MG63 (cell line): ENCODE results near the gene HENMT1. TPM values are rescaled to one million over a fixed set of nuclear protein-coding genes. Genes with fewer than 3 reads are reported as not detected.
"Not testable (repeated sequence)": the region's sequence is repeated elsewhere in the genome, so short reads cannot be mapped to it uniquely, and the experiment has no call there.

Experiments
- DNase-seq: peaks from one replicate; pipeline ENCODE4 v3.0.0-alpha.2; 2020
- H3K27me3 ChIP-seq: fragments of 250-450 bp; sonication (Bioruptor Pico); 2 replicates; pipeline ENCODE4 v1.5.1; 2020; ENCODE audit warnings: mild to moderate bottlenecking, moderate library complexity
- H3K36me3 ChIP-seq: fragments of 250-450 bp; sonication (Bioruptor Pico); 2 replicates; pipeline ENCODE4 v1.5.1; 2020; ENCODE audit warnings: mild to moderate bottlenecking, moderate library complexity
- H3K4me3 ChIP-seq: fragments of 250-450 bp; sonication (Bioruptor Pico); 2 replicates; pipeline ENCODE4 v1.5.1; 2020; ENCODE audit warnings: mild to moderate bottlenecking, moderate library complexity
- H3K9me3 ChIP-seq: fragments of 250-450 bp; sonication (Bioruptor Pico); 2 replicates; pipeline ENCODE4 v1.5.1; 2020; ENCODE audit warnings: mild to moderate bottlenecking, moderate library complexity
- total RNA-seq: library from RNA; depleted of rRNA; stranded (reverse); fragments of >200 nt; shearing (Covaris generic); gene quantifications from 2 replicates; pipeline ENCODE4 v1.2.3, GENCODE V29; 2014; ENCODE audit warnings: low replicate concordance

Gene HENMT1
- total RNA-seq, 1 experiment from 2014 or later = 12.3 TPM

DNA sequence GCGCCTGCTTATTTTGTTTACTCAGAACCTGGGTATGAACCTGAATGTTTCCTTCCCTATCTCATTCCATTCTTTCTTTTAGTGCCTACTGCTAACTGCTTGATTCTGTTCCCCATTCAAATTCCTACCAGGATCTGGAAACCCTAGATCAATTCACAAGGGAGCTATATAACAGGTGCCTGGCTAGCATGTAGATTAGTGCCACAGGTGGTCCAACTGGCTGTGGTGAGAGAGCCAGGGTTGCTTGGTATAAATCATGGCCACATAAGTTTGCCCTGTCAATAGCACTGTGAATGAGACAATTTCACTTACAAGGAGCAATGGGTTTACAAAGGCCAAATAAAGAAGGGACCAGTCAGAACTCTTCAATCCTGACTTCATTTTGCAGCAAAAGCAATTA lies 24.6 kb upstream of the HENMT1 start:
- 0 out of 2 replicates have a peak, but pooled peaks cover 2% of the 10 kb centered on the region for H3K27me3 ChIP-seq
- no peaks in the 10 kb centered on the region for H3K9me3 ChIP-seq
- no peak for DNase-seq
- H3K36me3 ChIP-seq = no peaks in the 10 kb centered on the region
- no peak overlapping the region for H3K4me3 ChIP-seq

DNA sequence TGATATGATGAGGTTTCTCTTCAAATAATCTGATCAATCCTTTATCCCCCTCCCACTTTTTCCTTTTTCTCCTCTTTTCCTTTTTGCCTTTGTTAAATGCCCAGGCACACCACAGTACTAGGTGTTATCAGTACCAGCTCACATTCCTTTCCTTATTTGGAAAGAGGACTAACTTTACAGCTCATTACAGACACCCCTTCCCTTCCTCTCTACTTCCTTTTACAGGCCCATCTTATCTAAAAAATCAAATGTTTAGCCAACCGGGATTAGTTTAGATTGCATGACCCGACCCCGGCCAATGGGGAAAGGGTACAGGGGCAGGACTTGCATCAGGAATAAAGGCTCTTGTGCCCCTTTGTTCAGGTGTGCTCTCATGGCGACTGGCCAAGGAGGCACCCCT lies 20.8 kb upstream of the HENMT1 start:
- H3K36me3 ChIP-seq, H3K9me3 ChIP-seq, DNase-seq, H3K27me3 ChIP-seq, H3K4me3 ChIP-seq: not testable (repeated sequence)

DNA sequence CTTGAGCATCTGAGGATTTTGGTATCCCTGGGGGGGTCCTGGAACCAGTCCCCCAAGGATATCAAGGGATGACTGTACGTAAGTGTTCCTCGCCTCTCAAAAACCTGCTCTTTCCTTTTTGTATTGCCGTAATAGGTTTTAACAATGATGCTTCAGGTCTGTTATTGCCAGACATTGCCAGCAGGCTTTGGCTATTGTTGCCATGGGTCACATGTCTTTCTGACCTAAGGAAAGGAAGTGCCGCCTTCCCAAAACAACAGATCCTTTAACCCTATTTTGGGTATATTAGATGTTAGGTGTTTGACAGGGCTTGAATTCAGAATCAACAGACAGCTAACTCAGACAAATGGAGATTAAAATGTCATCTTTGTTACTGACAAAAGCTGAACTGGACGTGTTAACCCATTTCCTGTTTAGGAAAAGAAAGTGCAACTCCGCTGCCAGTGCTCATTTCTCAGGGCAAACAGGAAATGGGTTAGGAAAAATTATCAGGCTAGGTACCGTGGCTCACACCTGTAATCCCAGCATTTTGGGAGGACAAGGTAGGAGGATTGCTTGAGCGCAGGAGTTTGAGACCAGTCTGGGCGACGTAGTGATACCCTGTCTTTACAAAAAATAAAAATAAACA lies 18.8 kb upstream of the HENMT1 start:
- DNase-seq = no peak
- no peak overlapping the region for H3K4me3 ChIP-seq
- H3K36me3 ChIP-seq = no peaks in the 10 kb centered on the region
- no peaks in the 10 kb centered on the region for H3K9me3 ChIP-seq
- no peaks in the 10 kb centered on the region for H3K27me3 ChIP-seq

- Histone ChIP-seq H3K9me3 (no peaks in the 10 kb centered on the region), H3K4me3 (no peak overlapping the region), H3K27me3 (no peaks in the 10 kb centered on the region), H3K36me3 (no peaks in the 10 kb centered on the region)
- DNase-seq = no peak
These were observed 17.8 kb upstream of the HENMT1 start for GRCh38 chr1:108678706-108679105.

DNA sequence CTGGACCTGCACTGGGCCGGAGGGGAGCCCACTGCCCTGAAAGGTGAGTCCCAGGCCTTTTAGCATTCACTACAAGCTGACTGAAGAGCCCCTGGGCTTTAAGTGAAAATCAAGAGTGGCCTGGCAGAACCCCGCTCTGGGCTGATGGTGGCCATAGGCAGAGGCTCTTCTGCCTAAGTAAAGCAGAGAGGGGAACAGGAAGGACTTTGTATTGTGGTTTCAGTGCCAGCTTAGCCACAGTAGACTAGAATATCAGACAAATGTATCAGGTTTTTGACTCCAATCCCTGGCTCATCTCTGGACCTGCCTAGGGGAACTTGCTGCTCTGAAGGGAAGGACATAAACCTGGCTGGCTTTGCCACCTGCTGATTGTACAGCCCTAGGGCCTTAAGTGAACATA lies 10.2 kb upstream of the HENMT1 start:
- Histone ChIP-seq H3K4me3 (no peak overlapping the region), H3K36me3 (no peaks in the 10 kb centered on the region), H3K27me3 (no peaks in the 10 kb centered on the region), H3K9me3 (0 out of 2 replicates have a peak, but pooled peaks cover 6% of the 10 kb centered on the region)
- DNase-seq = no peak

DNA sequence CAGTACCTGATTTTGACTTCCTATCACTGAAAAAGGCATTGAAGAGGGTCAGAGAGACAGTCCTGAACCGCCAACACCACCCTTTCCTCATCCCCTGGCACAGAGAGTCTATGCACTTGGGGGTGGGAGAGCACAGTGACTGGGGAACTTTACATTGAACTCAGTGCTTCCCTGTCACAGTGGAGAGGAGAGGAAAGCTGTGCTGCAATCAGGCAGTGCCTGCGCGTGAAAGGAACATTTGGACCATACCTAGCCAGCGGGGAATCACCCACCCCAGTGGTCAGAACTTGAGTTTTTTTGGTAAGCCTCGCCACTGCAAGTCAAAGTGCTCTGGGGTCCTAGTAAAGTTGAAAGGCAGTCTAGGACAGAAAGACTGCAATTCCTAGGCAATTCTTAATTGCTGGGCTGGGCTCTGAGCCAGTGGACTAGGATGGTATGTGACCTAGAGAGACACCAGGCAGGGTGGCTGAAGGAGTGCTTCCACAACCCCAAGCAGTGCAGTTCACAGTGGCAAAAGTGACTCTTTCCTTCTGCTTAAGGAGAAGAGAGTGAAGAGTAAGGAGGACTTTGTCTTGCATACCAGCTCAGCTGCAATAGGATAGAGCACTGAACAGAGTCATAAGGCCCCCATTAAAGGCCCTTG lies 9.4 kb upstream of the HENMT1 start:
- DNase-seq = no peak
- Histone ChIP-seq H3K36me3 (no peaks in the 10 kb centered on the region), H3K9me3 (0 out of 2 replicates have a peak, but pooled peaks cover 6% of the 10 kb centered on the region), H3K4me3 (no peak overlapping the region), H3K27me3 (no peaks in the 10 kb centered on the region)

DNA sequence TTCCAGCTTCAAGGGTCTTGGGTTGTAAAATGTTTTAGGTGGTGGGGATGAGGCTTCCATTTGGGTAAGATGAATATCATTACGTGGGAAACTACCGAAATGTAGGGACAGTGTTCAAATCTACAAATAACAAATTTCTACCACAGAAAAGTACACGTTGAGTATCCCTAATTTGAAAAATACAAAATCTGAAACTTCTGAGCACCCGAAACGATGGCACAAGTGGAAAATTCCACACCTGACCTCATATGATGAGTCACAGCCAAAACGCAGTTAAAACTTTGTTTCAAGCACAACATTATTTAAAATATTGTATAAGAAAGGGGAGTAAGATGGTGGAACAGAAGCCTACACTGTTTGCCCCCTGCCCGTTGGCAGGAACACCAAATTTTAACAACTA lies 8.8 kb upstream of the HENMT1 start:
- Histone ChIP-seq H3K4me3 (no peak overlapping the region), H3K27me3 (no peaks in the 10 kb centered on the region), H3K9me3 (0 out of 2 replicates have a peak, but pooled peaks cover 6% of the 10 kb centered on the region), H3K36me3 (no peaks in the 10 kb centered on the region)
- DNase-seq = no peak

DNA sequence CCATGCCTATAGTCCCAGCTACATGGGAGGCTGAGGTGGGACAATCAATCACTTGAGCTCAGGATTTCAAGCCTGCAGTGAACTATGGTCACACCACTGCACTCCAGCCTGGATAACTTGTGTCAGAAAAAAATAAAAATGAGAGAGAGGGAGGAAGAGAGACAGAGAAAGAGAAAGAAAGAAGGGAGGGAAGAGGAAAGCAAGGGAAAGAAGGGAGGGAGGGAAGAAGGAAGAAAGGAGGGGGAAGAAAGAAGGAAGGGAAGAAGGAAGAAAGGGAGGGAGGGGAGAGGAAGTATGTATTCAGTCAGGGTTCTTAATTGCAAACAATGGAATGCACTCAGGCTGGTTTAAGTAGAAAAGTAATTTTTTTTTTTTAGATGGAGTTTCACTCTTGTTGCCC lies 7.9 kb upstream of the HENMT1 start:
- Histone ChIP-seq H3K9me3 (0 out of 2 replicates have a peak, but pooled peaks cover 6% of the 10 kb centered on the region), H3K36me3 (no peaks in the 10 kb centered on the region), H3K27me3 (no peaks in the 10 kb centered on the region), H3K4me3 (no peak overlapping the region)
- DNase-seq = no peak

DNA sequence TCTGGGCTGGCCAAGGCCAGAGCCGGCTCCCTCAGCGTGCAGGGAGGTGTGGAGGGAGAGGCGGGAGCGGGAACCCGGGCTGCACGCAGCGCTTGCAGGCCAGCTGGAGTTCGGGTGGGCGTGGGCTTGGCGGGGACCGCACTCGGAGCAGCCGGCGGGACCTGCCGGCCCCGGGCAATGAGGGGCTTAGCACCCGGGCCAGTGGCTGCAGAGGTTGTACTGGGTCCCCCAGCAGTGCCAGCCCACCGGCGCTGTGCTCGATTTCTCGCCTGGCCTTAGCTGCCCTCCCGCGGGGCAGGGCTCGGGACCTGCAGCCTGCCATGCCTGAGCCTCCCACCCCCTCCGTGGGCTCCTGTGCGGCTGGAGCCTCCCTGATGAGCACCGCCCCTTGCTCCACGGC lies 6.5 kb upstream of the HENMT1 start:
- H3K4me3 ChIP-seq, DNase-seq, H3K9me3 ChIP-seq, H3K27me3 ChIP-seq, H3K36me3 ChIP-seq: not testable (repeated sequence)

GRCh38 chr1:108665771-108666170 lies 4.9 kb upstream of the HENMT1 start:
- Histone ChIP-seq H3K27me3 (no peaks in the 10 kb centered on the region), H3K4me3 (no peak overlapping the region), H3K9me3 (no peaks in the 10 kb centered on the region), H3K36me3 (no peaks in the 10 kb centered on the region)
- no peak for DNase-seq

- Histone ChIP-seq H3K27me3 (no peaks in the 10 kb centered on the region), H3K36me3 (no peaks in the 10 kb centered on the region), H3K9me3 (no peaks in the 10 kb centered on the region), H3K4me3 (no peak overlapping the region)
- DNase-seq = no peak
These were observed 4.2 kb upstream of the HENMT1 start for GRCh38 chr1:108665067-108665466.

DNA sequence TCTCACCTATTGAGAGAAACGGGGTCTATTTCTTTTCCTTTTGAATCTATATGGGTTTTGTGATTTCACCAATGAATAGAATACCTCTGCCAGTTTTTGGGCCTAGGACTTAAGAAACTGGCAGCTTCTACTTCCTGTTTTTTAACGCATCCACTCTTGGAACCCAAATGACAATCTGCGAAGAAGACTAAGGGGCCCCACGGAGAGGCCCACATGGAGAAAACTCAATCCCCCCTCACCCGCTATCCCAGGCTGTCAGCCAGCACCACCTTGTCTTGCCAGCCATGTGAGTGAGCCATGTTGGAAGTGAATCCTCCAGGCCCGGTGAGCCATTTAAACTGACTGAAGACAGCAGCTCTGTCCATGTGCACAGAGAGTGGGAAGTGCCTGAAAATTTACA lies 3.6 kb upstream of the HENMT1 start:
- H3K27me3 ChIP-seq = no peaks in the 10 kb centered on the region
- H3K4me3 ChIP-seq = no peak overlapping the region
- no peak for DNase-seq
- no peaks in the 10 kb centered on the region for H3K9me3 ChIP-seq
- H3K36me3 ChIP-seq = no peaks in the 10 kb centered on the region

DNA sequence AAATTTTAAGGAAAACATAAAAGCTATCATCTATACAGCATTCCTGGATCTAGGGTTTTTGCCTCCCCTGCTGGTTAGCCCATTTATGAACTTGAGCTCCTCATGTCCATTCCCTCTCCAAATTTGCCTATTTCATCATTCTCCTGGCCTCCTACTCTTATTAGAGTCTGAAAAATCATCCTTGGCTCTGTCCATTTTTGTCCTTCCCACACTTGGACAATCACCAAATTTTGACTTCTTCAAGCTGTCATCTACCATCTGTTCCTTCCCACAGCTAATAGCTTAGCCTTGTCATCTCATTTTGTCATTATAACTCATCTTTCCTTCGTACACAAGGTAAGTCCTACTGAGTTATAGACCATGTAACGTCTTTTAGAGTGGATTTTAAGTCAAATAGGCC lies 2.2 kb upstream of the HENMT1 start:
- no peaks in the 10 kb centered on the region for H3K9me3 ChIP-seq
- DNase-seq = no peak
- no peak overlapping the region for H3K4me3 ChIP-seq

GRCh38 chr1:108657356-108658080 lies 3.4 kb downstream of the HENMT1 start:
- Histone ChIP-seq H3K9me3 (no peaks in the 10 kb centered on the region), H3K4me3 (no peak overlapping the region), H3K27me3 (no peaks in the 10 kb centered on the region), H3K36me3 (no peaks in the 10 kb centered on the region)
- DNase-seq = peak; percentile 21

More for the DNA sequence above, 2.2 kb upstream of the HENMT1 start:
- Histone ChIP-seq H3K36me3 (no peaks in the 10 kb centered on the region), H3K27me3 (no peaks in the 10 kb centered on the region)

- Histone ChIP-seq H3K4me3 (no peak overlapping the region), H3K9me3 (no peaks in the 10 kb centered on the region), H3K36me3 (no peaks in the 10 kb centered on the region), H3K27me3 (no peaks in the 10 kb centered on the region)
- DNase-seq = no peak
These were observed 7.3 kb downstream of the HENMT1 start for GRCh38 chr1:108653431-108654105.

GRCh38 chr1:108646648-108647269 lies 14.1 kb downstream of the HENMT1 start:
- Histone ChIP-seq H3K4me3 (no peak overlapping the region), H3K27me3 (0 out of 2 replicates have a peak, but pooled peaks cover 2% of the 10 kb centered on the region), H3K9me3 (no peaks in the 10 kb centered on the region), H3K36me3 (no peaks in the 10 kb centered on the region)
- peak; percentile 19 for DNase-seq

GRCh38 chr1:108646265-108646647 lies 14.6 kb downstream of the HENMT1 start:
- Histone ChIP-seq H3K9me3 (no peaks in the 10 kb centered on the region), H3K27me3 (0 out of 2 replicates have a peak, but pooled peaks cover 2% of the 10 kb centered on the region), H3K4me3 (no peak overlapping the region), H3K36me3 (no peaks in the 10 kb centered on the region)
- DNase-seq = no peak
